A549 (cell line): ENCODE data around the gene ELFN1.

ENCODE experiments used
- BHLHE40 ChIP-seq: IDR thresholded peaks from 2 replicates; pipeline ENCODE4 v1.6.1; 2012; ENCODE audit warnings: low read depth, low read length, inconsistent platforms
- CTCF ChIP-seq: fragments of >200 bp; sonication (Bioruptor Twin); formaldehyde crosslinking; IDR thresholded peaks from 3 replicates; pipeline ENCODE4 v1.5.1; 2016
- MYC ChIP-seq: IDR thresholded peaks from 2 replicates; pipeline ENCODE4 v1.6.1; 2012; ENCODE audit warnings: mild to moderate bottlenecking, inconsistent platforms, low read length, improper control_type of control experiment, borderline replicate concordance
- POLR2A ChIP-seq: IDR thresholded peaks from 2 replicates; pipeline ENCODE4 v1.6.1; 2012; ENCODE audit warnings: mild to moderate bottlenecking, low read length
- ZFP36 ChIP-seq: fragments of 450-650 bp; IDR thresholded peaks from 2 replicates; pipeline ENCODE4 v1.6.1; 2014; ENCODE audit warnings: borderline replicate concordance; ENCODE audit not compliant: partially characterized antibody

GRCh38 chr7:1654738-1655475 lies 15.2 kb upstream of the ELFN1 start:
- TF ChIP-seq ZFP36 (no peak), CTCF (no peak), MYC (no peak), POLR2A (no peak), BHLHE40 (no peak)
